Activated CD4-positive, CD25-positive, alpha-beta regulatory T cell treated with anti-CD3 and anti-CD28 coated beads, Interleukin-2, amount 50 U/mL, for 72 hours (primary cell): Measurements from ENCODE around the gene TAF6.

Source experiments
- DNase-seq: peaks from one replicate; pipeline ENCODE4 v3.0.0; 2021

The TAF6 gene

DNA sequence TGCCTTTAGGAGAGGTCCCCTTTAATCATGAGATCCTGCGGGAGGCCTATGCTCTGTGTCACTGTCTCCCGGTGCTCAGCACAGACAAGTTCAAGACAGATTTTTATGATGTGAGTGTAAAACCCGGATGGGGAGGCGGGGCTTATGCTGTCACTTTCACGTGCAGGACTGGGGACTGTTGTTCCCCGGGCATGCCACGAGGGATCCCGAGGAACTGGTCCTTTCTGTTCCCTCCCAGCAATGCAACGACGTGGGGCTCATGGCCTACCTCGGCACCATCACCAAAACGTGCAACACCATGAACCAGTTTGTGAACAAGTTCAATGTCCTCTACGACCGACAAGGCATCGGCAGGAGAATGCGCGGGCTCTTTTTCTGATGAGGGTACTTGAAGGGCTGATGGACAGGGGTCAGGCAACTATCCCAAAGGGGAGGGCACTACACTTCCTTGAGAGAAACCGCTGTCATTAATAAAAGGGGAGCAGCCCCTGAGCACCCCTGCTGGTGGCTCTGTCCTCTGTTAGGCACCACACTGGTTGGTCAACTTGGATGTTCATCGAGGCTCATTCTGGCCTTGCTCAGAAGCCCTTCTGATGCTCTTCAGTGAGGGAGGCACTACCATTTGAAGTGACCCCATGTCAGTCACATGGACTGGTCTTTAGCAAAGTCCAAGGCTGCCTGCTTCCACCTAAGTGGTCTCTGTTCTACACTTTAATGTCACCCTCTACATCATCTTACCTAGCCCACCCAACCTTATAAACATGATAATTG lies 27.6 kb downstream of the TAF6 start:
- no peak for DNase-seq

- DNase-seq = no peak
Observed at GRCh38 chr7:100090527-100091410, 28.4 kb downstream of the TAF6 start.

DNA sequence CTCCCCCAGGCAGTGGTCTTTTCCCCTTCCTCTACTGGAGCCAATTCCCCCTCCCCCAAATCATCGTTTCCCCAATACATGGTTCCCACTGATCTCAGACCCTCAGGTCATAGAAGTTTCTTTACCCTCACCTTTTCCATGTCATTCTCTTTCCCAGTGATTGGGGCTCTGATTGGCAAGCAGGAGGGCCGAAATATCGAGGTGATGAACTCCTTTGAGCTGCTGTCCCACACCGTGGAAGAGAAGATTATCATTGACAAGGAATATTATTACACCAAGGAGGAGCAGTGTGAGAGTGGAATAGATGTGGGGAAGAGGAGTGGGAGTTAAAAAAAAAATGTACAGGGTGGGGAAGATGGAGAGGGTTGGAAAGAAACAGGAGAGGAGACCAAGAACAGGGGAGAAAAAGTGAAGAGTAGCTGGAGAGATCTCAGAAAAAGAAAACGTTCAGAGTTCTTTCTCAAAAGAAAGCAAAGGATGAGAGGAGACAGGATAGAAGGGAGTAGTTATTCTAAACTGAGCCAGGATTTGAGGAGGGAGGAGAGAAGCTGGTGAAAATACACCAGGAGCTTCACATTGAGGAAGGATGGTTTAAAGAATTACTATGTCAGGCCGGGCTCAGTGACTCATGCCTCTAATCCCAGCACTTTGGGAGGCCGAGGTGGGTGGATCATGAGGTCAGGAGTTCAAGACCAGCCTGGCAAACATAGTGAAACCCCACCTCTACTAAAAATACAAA lies 29.5 kb downstream of the TAF6 start:
- DNase-seq = no peak

DNA sequence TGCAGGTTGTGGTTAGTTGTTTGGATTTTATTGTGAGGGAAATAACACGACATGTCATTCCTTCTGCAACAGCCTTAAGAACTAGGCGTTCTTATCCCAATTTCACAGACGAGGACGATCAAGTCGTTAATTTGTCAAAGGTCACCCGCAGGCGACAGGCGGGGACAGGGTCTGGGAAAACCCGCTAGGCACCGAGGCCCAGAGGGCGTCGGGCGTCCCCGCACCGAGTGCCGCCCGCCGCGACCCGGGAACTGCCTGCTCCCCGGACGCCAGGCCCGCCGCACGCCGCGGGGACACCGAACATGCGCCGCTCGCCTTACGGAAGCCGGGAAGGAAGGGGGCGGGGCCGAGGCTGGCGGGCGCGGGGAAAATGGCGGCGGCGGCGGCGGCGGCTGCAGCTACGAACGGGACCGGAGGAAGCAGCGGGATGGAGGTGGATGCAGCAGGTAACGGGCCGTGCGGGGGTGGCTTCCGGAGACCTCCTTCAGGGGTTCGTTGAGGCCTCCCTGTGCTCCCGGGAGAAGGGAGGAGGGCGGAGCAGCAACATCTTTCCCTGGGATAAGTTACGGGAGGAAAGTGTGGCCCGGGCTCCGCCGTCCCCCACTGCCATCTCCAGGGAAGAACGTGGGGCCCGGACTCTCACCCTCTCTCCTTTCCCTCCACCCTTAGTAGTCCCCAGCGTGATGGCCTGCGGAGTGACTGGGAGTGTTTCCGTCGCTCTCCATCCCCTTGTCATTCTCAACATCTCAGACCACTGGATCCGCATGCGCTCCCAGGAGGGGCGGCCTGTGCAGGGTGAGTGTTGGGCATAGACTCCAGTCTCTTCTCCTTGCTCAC lies 30.3 kb downstream of the TAF6 start, which contains the start of gene COPS6:
TSS of gene COPS6 (plus strand) at position 349 of the 837 bp plus-strand sequence. CDS start at position 371, 22 bp downstream.
- peak; percentile 92 for DNase-seq

- no peak for DNase-seq
Observed at GRCh38 chr7:100088095-100088620, 31.0 kb downstream of the TAF6 start.

DNA sequence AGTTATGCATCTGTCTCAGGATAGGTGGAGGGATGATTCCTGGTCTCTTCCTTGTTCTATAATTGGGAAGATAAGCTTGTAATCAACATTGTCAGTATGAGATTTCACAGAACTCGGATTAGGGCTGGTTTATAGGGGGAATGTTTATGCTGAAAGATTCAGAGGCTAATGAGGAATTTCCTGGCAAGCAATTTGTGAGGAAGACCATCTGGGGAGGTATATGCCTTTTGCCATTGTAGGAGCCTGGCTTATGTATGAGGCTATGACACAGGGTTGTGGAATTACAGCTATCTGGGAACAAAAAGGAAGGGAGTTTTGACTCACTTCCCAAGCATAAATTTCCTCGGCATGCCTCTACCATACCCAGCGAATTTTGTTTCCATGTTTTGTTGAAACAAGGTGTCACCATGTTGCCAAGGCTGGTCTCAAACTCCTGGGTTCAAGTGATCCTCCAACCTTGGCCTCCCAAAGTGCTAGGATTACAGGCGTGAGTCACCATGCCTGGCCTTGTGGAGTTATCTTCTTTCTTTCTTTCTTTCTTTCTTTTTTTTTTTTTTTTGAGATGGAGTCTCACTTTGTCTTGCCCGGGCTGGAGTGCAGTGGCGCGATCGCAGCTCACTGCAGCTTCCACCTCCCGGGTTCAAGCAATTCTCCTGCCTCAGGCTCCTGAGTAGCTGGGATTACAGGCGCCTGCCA lies 32.0 kb downstream of the TAF6 start:
- DNase-seq = no peak

DNA sequence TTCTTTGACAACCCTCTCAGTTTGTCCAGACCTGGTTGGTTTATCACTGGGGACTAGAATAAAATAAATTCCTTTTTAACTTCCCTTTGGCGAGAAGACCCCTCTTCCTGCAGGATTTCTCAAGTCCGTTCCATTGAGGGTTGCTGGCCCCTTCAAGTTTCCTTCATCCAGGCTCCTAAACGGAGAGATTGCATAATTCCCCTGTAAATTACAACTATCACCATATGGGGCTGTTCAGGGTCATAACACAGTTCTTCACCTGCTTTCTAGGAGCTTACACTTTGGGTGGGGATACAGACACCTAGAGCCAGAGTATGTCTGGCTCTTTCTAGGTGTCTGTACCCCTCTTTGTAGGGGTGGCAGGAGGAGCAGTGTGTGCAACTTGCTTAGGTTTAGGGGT lies 33.6 kb downstream of the TAF6 start:
- DNase-seq = no peak

- no peak for DNase-seq
Observed at GRCh38 chr7:100082978-100083377, 36.2 kb downstream of the TAF6 start.

DNA sequence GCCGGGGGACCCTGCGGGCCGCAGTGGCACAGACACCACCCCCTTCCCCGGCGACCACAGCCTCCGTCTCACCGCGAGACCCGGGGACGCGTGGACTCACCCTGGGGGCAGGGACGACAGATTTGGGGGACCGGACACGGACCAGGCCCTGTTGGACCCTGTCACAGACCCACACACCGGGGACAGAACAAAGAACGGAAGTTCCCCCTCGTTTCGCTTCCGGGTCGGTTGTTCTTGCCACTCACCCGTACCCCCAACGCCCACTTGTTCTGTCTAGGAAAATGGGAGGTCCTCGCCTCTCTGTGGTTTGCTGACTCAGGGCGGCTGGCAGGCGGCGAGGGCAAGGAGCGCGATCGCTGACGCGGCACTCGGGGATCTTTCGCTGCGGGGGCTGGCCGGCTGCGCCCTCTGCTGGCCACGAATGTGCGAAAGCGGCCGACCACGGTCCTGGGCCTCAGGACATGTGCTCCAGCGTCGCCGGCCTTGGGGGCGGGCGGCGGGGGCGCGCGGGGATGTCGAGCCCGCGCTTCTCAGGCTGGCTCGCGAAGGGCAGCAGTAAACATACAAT lies 37.5 kb downstream of the TAF6 start, which contains the start of gene ZNF3:
TSS of gene ZNF3 (minus strand) at position 189 of the 568 bp plus-strand sequence. CDS start 4,366 bp downstream, outside the sequence.
- peak; percentile 98 for DNase-seq

GRCh38 chr7:100080907-100081534 lies 38.1 kb downstream of the TAF6 start:
- DNase-seq = no peak

DNA sequence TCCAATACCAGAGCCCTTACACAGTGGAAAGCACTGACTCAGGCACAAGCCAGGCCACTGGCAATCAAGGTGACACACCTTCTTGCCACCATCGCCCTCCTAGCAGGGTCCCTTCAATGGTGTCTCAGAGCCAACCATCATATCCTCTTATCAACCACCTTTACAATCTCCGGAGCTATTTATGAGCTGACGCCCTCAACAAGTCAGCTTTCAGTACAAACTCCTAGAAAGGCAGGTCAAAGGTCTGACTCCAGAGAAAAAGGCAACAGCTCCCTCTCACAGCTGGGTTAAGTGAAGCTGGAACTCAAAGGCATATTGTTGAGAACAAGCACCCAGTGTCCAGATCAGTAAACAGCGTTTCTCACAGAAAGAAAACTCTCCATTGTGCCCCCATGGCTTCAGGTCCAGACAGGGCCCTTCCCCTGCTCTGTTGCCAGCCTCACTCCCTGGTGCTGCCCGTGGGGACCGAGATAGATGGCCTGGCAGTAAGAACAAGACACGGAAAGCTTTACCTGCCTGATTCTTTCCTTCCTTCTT lies 40.1 kb downstream of the TAF6 start:
- DNase-seq = no peak

- DNase-seq = no peak
Observed at GRCh38 chr7:100077205-100077604, 42.0 kb downstream of the TAF6 start.

DNA sequence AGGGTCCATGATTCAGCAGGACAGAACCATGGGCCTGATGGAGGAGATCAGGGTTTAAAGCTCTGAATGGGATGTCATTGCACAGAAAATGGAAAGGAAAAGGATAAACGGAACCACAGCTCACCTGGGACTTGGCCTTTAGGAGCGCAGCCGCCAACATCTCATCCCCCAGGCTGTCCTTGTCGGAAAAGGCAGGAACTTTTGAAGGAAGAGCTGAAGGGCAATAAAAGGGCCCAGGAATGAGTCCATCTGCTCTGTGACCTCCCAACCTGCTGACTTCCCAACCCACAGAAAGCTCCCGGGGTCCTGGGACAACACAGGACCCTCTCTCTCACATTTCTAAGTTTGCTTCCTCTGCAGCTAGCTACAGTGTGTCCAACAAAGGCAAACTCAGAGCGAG lies 43.7 kb downstream of the TAF6 start:
- no peak for DNase-seq

DNA sequence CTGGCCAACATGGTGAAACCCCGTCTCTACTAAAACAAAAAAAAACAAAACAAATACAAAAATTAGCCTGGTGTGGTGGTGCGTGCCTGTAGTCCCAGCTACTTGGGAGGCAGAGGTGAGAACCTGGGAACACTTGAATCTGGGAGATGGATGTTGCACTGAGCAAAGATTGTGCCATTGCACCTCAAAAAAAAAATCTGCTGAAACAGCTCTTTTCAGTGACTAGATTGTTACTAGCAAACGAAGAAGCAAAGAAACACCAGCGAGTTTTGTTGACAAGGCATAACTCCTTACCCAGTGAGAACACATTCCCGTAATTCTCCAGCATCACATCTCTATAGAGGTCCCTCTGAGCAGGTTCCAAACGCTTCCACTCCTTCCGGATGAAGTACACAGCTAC lies 44.3 kb downstream of the TAF6 start:
- no peak for DNase-seq

GRCh38 chr7:100072462-100072861 lies 46.7 kb downstream of the TAF6 start:
- DNase-seq = no peak

- no peak for DNase-seq
Observed at GRCh38 chr7:100071018-100071723, 48.0 kb downstream of the TAF6 start.

GRCh38 chr7:100069991-100070390 lies 49.2 kb downstream of the TAF6 start:
- DNase-seq = no peak

DNA sequence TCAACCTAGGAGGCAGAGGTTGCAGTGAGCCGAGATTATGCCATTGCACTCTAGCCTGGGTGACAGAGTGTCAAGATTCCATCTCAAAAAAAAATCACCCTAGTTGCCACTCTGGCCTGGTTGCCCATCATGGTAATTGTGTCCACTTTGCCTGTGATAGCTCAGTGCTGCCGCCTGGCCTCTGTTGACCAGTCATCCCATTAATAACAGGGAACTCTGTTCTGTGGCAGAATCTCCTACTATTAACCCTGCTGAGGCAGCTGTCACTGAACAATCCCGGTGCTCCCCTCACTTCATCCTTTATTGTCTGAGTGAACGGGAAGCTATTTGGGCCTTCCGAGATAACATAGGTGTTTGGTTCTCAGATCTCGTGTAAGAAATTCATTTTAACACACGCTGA lies 52.2 kb downstream of the TAF6 start:
- DNase-seq = no peak

DNA sequence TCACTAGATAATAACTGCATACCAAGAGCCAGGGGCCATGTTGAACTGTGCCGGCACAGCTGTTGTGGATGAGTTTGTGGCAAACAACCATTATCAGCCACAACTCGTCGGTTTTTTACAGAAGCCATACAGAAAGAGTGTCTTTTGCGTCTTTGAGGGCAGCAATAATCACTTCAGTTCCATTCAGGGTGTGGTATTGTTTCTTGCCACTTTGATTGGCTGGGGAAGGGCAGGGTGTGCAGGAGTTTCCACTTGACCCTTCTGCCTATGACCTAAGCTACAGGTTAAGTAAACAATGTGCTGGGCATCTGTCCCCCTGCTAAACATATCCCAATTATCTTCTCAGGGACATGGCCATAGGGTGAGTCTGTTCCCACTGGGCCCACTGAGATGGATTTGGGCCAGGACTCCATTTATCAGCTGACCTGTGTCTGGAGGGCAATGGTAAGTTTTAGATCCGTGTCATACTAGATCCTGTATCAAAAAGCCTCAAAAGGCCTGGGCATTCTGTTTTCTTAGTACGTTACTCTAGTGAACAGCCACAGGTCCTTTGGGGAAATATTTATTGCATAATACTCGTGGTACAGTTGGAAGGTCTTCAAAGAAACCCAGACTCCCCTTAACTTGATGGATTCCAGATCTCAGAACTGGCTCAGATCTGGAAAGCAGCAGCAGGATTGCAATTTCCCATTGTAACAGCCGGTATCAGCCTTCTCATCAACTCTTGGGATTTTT lies 53.5 kb downstream of the TAF6 start:
- no peak for DNase-seq
